Thymus (tissue), 11 donors: Measurements from ENCODE around the gene CAMTA1. TPM values are rescaled to one million over a fixed set of nuclear protein-coding genes. Genes with fewer than 3 reads are reported as not detected.

Experiments
- DNase-seq, 9 donors: peaks; one replicate each; pipeline ENCODE4 v3.0.0-alpha.2; 2013; ENCODE audit warnings: low spot score in 9 of 9, low read depth in 6 of 9, missing footprints in 1 of 9
- H3K27ac ChIP-seq, 2 donors: one replicate each; pipeline ENCODE4 v1.5.1; 2013; ENCODE audit warnings: control low read depth in 1 of 2, low read depth in 1 of 2, low read length in 1 of 2, mild to moderate bottlenecking in 1 of 2, moderate library complexity in 1 of 2
- H3K27me3 ChIP-seq, 2 donors: one replicate each; pipeline ENCODE4 v1.5.1; 2013; ENCODE audit warnings: low read length in 1 of 2; ENCODE audit not compliant: control insufficient read depth in 2 of 2, insufficient read depth in 1 of 2
- H3K36me3 ChIP-seq, 2 donors: one replicate each; pipeline ENCODE4 v1.5.1; 2013; ENCODE audit warnings: low read length in 1 of 2, mild to moderate bottlenecking in 1 of 2, moderate library complexity in 1 of 2; ENCODE audit not compliant: control insufficient read depth in 2 of 2, insufficient read depth in 2 of 2
- H3K4me1 ChIP-seq, 2 donors: one replicate each; pipeline ENCODE4 v1.5.1; 2013; ENCODE audit warnings: low read length in 2 of 2; ENCODE audit not compliant: control insufficient read depth in 2 of 2, insufficient read depth in 2 of 2
- H3K4me3 ChIP-seq, 2 donors: one replicate each; pipeline ENCODE4 v1.5.1; 2013; ENCODE audit warnings: low read length in 2 of 2, control low read depth in 1 of 2, mild to moderate bottlenecking in 1 of 2
- H3K9me3 ChIP-seq, 2 donors: one replicate each; pipeline ENCODE4 v1.5.1; 2013; ENCODE audit warnings: low read length in 1 of 2, mild to moderate bottlenecking in 1 of 2; ENCODE audit not compliant: control insufficient read depth in 2 of 2, insufficient read depth in 1 of 2
- WGBS: extraction: QIAGEN DNeasy Blood & Tissue Kit; methylation state at CpG from one replicate; pipeline ENCODE4 v1.1.7; 2013; 5-methylcytosine and 5-hydroxymethylcytosine counted together
- polyA plus RNA-seq: library from polyadenylated mRNA; stranded (reverse); fragments of 200-250 nt; gene quantifications from one replicate; pipeline ENCODE4 v1.2.3, GENCODE V29; 2013
- total RNA-seq: library from RNA; stranded (reverse); fragments of 120-200 nt; gene quantifications from one replicate; pipeline ENCODE4 v1.2.4, GENCODE V29; 2013
- donor health status: healthy.

Gene CAMTA1
- total and polyA plus RNA-seq, 2 donors, result 32.0 to 158 TPM

DNA sequence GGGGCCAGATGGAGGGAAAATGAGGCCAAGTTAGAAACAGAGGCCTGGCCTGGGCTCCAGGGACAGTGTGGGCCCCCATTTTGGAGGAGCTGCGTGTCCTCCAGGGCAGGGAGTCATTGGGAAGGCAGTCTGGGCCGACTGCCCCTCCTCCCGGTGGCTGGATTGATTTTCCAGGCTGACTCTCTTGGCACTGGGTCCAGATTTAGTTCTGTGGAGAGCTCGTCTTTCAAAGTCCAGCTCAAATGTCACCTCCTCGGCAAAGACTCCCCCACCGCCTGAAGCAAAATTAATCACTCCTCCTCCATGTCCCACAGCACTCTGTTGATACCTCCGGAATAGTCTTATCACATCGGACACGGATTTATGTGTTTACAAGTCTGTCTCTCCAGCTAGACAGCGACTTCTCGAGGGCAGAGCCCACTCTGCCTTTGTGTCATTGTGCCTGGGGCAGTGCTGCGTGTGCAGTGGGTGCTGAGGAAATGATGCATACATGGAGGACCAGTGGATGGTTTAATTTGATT lies 175.1 kb downstream of the CAMTA1 start:
- Histone ChIP-seq H3K36me3 (no peaks in the 10 kb centered on the region), H3K27me3 (peaks cover 3 to 57% of the 10 kb centered on the region in 2 donors), H3K9me3 (no peaks in the 10 kb centered on the region), H3K4me1 (peaks cover 6 to 20% of the 10 kb centered on the region in 2 donors), H3K4me3 (no peak overlapping the region), H3K27ac (no peak overlapping the region)
- WGBS, result 89% methylated on average over 12 of the region's 12 CpGs
- no peak for DNase-seq

DNA sequence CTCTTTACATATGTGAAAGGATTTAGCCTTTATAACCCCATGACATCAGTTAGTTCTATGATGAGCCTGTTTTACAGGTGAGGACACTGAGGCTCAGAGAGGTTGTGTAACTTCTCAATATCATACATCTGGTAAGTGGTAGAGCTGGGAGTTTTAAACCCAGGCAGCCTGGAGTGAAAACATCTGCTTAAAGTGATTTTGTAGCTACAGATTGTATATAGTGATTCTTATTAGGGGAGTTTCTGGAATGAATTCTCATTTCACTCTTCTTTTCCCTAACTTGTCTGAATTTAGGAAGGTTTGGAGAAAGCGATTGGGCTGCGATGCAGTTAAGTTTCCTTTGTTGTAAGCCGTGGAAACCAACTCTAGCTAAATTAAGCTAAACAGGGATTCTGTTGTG lies 175.6 kb downstream of the CAMTA1 start:
- peaks cover 3 to 55% of the 10 kb centered on the region in 2 donors for H3K27me3 ChIP-seq
- WGBS, result 97% methylated on average over 3 of the region's 3 CpGs
- no peak overlapping the region for H3K4me3 ChIP-seq
- no peaks in the 10 kb centered on the region for H3K36me3 ChIP-seq
- H3K27ac ChIP-seq, result no peak overlapping the region
- H3K9me3 ChIP-seq, result no peaks in the 10 kb centered on the region
- DNase-seq, result no peak
- H3K4me1 ChIP-seq, result peaks cover 7 to 21% of the 10 kb centered on the region in 2 donors

DNA sequence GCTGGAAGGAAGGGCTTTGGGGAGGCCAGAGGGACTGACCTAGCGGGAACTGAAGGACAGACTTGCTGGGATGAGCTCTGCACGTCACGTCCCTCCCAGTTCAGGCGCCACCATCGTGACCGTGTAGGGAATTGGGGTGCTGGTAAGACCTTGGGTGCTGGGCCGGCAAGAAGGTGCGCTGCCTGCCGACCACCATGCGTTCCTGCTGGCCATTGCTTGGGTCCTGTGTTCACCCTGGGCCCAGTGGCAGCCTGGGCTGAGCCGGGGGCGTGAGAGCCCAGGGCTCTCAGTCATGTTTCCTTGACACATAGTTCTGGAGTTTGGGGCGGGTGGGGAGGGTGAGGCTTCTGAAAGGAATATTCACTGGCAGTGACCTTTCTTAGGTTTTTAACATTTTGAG lies 176.0 kb downstream of the CAMTA1 start:
- Histone ChIP-seq H3K27ac (no peak overlapping the region), H3K36me3 (no peaks in the 10 kb centered on the region), H3K27me3 (peaks cover 3 to 54% of the 10 kb centered on the region in 2 donors), H3K4me3 (no peak overlapping the region), H3K4me1 (peaks cover 7 to 21% of the 10 kb centered on the region in 2 donors), H3K9me3 (no peaks in the 10 kb centered on the region)
- 94% methylated on average over 13 of the region's 13 CpGs for WGBS
- DNase-seq, result no peak

DNA sequence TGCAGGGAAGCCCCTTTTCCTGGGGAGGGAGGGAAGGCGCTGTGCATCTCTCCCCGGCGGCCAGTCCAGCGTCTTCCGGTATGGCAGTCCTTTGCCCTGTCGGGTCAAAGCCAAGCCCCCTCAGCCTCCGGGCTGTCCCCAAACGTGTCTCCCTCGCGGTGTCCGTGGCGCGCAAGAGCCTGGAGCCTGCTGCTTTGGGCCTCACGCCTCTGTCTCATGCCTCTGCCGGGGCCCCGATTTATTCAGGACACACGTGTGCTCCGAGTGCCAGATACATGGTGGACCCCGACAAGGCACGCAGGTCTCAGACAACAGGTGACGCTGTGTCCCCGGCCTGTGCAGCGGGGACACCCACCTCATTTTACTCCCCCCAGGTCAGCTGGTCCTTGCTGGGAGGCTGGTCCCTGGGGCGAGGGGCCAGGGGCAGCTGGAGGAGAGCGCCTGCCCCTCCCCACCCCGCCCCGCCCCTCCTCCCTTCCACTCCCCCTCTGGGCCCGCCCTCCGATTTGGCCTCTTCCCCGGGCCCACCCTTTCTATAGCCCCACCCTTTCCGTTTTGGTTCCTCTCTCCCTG lies 176.7 kb downstream of the CAMTA1 start:
- Histone ChIP-seq H3K4me1 (peaks cover 7 to 21% of the 10 kb centered on the region in 2 donors), H3K36me3 (no peaks in the 10 kb centered on the region), H3K4me3 (peak overlapping the region in 1 of 2 donors; percentile 37), H3K27ac (no peak overlapping the region), H3K9me3 (no peaks in the 10 kb centered on the region), H3K27me3 (peaks cover 3 to 54% of the 10 kb centered on the region in 2 donors)
- 11% methylated on average over 31 of the region's 31 CpGs for WGBS
- DNase-seq, result no peak

DNA sequence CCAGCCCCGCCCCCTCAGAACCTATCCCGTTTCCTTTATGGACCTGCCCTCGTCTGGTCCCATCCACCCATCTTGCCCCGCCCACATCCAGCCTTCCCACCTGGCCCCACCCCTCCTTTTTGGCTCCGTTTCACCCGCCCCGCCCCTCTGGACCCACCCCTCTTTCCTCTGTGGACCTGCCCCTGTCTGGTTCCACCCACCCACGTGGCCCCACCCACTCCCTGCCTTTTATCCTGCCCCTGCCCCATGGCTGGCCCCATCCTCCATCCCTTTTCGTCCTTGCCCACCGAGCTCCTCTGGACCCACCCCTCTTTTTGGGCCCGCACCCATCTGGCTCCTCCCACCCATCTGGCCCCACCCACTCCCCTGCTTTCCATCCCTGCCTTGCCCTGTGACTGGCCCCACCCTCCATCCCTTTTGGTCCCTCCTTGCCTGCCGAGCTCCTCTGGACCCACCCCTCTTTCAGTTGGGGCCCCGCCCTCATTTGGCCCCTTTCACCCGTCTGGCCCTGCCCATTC lies 177.3 kb downstream of the CAMTA1 start:
- 3% methylated on average over 14 of the region's 14 CpGs for WGBS

DNA sequence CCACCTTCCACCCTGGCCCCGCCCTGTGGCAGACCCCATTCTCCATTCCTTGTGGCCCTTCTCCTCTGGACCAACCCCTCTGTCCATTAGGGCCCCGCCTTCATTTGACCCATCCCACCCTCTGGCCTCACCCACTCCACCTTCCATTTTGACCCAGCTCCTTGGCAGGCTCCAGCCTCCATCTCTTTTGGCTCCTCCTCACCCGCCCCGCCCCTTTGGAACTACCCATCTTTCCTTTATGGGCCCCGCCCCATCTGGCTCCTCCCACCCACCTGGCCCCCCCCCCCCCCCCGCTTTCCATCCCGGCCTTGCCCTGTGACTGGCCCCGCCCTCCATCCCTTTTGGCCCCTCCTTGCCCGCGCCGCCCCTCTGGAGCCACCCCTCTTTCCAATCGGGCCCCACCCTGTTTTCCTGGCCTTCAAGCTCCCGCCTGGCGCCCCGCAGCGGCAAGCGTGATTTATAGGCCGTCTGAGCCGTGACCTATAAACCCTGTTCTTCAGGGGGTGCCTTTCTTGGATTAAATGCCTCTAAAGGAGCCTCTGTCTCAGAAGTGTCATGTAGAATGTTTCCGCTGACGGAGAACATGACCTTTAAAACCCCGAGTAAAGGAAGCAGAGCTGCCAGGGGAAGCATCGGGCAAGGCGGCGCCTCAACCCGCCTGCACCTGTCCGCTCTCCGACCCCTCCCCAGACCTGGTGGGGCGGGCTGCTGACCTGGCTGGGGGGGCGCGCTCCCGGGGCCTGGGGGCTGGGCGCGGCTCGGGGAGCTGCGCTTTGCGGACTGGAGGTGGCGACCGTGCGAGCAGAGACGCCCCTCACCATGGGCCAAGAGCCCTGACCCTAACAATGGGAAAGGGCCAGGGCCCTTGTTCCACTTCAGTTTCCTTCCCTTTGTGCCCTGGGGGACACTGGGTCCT lies 178.0 kb downstream of the CAMTA1 start:
- H3K4me1 ChIP-seq, result peaks cover 9 to 30% of the 10 kb centered on the region in 2 donors
- peak in 5 of 9 donors; percentile 39 to 75 (median 43) for DNase-seq
- WGBS, result 10% methylated on average over 41 of the region's 41 CpGs
- no peaks in the 10 kb centered on the region for H3K36me3 ChIP-seq
- H3K4me3 ChIP-seq, result peak overlapping the region in 1 of 2 donors; percentile 37
- H3K27ac ChIP-seq, result peak overlapping the region; percentile 60 to 93
- peaks cover 3 to 58% of the 10 kb centered on the region in 2 donors for H3K27me3 ChIP-seq
- no peaks in the 10 kb centered on the region for H3K9me3 ChIP-seq

More for the DNA sequence above, 177.3 kb downstream of the CAMTA1 start:
- Histone ChIP-seq H3K4me1 (peaks cover 9 to 25% of the 10 kb centered on the region in 2 donors), H3K9me3 (no peaks in the 10 kb centered on the region), H3K27ac (peak overlapping the region in 1 of 2 donors; percentile 80), H3K36me3 (no peaks in the 10 kb centered on the region), H3K27me3 (peaks cover 3 to 54% of the 10 kb centered on the region in 2 donors), H3K4me3 (peak overlapping the region in 1 of 2 donors; percentile 37)
- DNase-seq, result peak in 5 of 9 donors; percentile 10 to 54 (median 23)

DNA sequence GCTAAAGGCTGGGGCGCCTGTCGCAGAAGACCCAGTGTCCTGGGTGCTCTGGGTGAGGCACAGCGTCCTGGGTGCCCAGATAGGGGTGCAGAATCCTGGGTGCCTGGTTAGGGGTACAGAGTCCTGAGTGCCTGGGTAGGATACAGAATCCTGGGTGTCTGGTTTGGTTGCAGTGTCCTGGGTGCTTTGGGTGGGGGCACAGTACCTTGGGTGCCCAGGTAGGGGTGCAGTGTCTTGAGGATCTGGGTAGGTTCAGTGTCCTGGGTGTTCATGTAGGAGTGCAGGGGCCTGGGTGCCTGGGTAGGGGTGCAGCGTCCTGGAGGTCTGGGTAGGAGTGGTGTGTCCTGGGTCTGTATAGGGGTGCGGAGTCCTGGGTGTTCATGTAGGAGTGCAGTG lies 178.7 kb downstream of the CAMTA1 start:
- Histone ChIP-seq H3K4me1 (peaks cover 14 to 37% of the 10 kb centered on the region in 2 donors), H3K9me3 (no peaks in the 10 kb centered on the region), H3K4me3 (no peak overlapping the region), H3K27me3 (peaks cover 3 to 63% of the 10 kb centered on the region in 2 donors), H3K36me3 (no peaks in the 10 kb centered on the region), H3K27ac (peak overlapping the region; percentile 43 to 93)
- 91% methylated on average over 5 of the region's 5 CpGs for WGBS
- DNase-seq, result no peak

DNA sequence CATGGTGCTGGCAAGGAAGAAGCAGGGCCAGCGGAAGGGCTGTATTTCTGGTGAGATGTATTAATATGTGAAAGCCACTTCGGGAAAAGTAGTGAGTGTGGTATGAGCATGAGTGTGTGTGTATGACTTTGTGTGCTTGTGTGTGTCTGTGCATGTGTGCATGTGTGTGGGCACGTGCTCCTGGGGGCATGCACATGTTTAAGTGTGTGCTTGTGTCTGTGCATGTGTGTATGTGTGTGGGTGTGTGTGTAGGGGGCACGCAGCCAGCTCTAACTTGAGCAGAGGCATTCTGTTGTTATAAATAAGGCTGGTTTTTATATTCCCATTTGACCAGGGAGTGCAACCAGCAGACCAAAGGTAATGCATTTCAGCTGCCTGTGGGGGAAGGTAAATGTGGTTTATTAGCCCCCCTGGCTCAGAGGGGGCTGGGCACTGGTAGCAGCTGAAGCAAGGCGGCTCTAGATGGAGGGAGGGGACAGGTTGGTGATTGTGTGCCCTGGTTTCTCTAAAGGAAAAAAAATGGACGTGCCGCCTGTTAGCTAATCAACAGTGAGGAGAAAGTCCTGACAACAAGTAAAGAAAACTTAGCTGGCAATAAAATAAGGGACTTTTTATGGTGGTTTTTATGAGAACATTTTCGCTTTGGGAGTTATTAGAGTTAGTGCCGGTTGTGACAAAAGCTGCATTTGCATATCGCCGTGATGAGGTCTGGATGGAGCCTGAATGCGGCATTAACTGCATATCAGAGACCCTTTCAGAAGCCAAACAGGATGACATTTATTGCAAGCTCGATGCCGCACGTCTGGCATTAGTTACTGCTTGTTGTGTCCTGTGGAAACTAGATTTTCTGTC lies 180.1 kb downstream of the CAMTA1 start:
- H3K9me3 ChIP-seq, result no peaks in the 10 kb centered on the region
- no peak overlapping the region for H3K4me3 ChIP-seq
- H3K36me3 ChIP-seq, result no peaks in the 10 kb centered on the region
- whole genome bisulfite sequencing, result 87% methylated on average over 15 of the region's 15 CpGs
- DNase-seq, result no peak
- no peak overlapping the region for H3K27ac ChIP-seq
- peaks cover 23 to 41% of the 10 kb centered on the region in 2 donors for H3K4me1 ChIP-seq
- peaks cover 3 to 58% of the 10 kb centered on the region in 2 donors for H3K27me3 ChIP-seq
